NB4 (cell line): ENCODE data around the gene MAST4.

Experiments
- CTCF ChIP-seq: IDR thresholded peaks from one replicate; pipeline ENCODE4 v1.5.1; 2012; ENCODE audit warnings: low read depth, low read length
- POLR2A ChIP-seq: IDR thresholded peaks from 2 replicates; pipeline ENCODE4 v1.6.1; 2011; ENCODE audit warnings: mild to moderate bottlenecking; ENCODE audit not compliant: insufficient read length; ENCODE audit errors: extremely low read depth
- TF ChIP-seq, protein P1 (sequence below): IDR thresholded peaks from 2 replicates; pipeline ENCODE4 v1.6.1; 2011; ENCODE audit warnings: low read depth, low read length

- TF ChIP-seq CTCF (no peak), POLR2A (no peak)
- TF ChIP-seq, protein P1, sequence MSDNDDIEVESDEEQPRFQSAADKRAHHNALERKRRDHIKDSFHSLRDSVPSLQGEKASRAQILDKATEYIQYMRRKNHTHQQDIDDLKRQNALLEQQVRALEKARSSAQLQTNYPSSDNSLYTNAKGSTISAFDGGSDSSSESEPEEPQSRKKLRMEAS = no peak
These were observed 246.3 kb downstream of the MAST4 start for GRCh38 chr5:66842540-66842939.
